Measurements from ENCODE around the gene WNT1.

GRCh38 chr12:49031573-49032161 is 53.5 kb downstream of the WNT1 start:
- TF ChIP-seq, protein P1, sequence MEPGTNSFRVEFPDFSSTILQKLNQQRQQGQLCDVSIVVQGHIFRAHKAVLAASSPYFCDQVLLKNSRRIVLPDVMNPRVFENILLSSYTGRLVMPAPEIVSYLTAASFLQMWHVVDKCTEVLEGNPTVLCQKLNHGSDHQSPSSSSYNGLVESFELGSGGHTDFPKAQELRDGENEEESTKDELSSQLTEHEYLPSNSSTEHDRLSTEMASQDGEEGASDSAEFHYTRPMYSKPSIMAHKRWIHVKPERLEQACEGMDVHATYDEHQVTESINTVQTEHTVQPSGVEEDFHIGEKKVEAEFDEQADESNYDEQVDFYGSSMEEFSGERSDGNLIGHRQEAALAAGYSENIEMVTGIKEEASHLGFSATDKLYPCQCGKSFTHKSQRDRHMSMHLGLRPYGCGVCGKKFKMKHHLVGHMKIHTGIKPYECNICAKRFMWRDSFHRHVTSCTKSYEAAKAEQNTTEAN (CRISPR knock-in tag; IDR thresholded peaks at IDR 0.05): no peak
- TF ChIP-seq ZNF133 (CRISPR knock-in tag; IDR thresholded peaks at IDR 0.05) (no peak), REST (IDR thresholded peaks at IDR 0.05; ENCODE audit: borderline replicate concordance) (no peak), REST (CRISPR knock-in tag; IDR thresholded peaks at IDR 0.05; ENCODE audit: low read depth) (no peak), FOXA1 (IDR thresholded peaks at IDR 0.05; ENCODE audit: borderline replicate concordance) (no peak), FOXK1 (CRISPR knock-in tag; IDR thresholded peaks at IDR 0.05; ENCODE audit: borderline replicate concordance) (no peak)
- TF ChIP-seq, protein P2, sequence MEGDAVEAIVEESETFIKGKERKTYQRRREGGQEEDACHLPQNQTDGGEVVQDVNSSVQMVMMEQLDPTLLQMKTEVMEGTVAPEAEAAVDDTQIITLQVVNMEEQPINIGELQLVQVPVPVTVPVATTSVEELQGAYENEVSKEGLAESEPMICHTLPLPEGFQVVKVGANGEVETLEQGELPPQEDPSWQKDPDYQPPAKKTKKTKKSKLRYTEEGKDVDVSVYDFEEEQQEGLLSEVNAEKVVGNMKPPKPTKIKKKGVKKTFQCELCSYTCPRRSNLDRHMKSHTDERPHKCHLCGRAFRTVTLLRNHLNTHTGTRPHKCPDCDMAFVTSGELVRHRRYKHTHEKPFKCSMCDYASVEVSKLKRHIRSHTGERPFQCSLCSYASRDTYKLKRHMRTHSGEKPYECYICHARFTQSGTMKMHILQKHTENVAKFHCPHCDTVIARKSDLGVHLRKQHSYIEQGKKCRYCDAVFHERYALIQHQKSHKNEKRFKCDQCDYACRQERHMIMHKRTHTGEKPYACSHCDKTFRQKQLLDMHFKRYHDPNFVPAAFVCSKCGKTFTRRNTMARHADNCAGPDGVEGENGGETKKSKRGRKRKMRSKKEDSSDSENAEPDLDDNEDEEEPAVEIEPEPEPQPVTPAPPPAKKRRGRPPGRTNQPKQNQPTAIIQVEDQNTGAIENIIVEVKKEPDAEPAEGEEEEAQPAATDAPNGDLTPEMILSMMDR (IDR thresholded peaks at IDR 0.05 in 2 of 3, conservative IDR thresholded peaks at IDR 0.05 in 1 of 3; ENCODE audit: insufficient read depth in 2 of 3, low read depth in 1 of 3, low read length in 3 of 3): no peak

All from K562 (cell line).